Osteoblast (primary cell): Measurements from ENCODE around the gene MRPL12. TPM values are rescaled to one million over a fixed set of nuclear protein-coding genes. Genes with fewer than 3 reads are reported as not detected.

Source experiments
- DNase-seq: peaks from one replicate; pipeline ENCODE4 v3.0.0; 2011; ENCODE audit warnings: low spot score, mixed read lengths; ENCODE audit not compliant: insufficient read length; ENCODE audit errors: missing footprints
- H2AFZ ChIP-seq: 2 replicates; pipeline ENCODE4 v1.6.0; 2011; ENCODE audit warnings: mild to moderate bottlenecking, low read length
- H3K27ac ChIP-seq: 2 replicates; pipeline ENCODE4 v1.5.1; 2011; ENCODE audit warnings: mild to moderate bottlenecking, low read depth, low read length, moderate library complexity
- H3K27me3 ChIP-seq: 2 replicates; pipeline ENCODE4 v1.6.0; 2012; ENCODE audit warnings: mild to moderate bottlenecking, control low read depth, inconsistent platforms, low read length, moderate library complexity; ENCODE audit not compliant: insufficient read depth
- H3K36me3 ChIP-seq: 2 replicates; pipeline ENCODE4 v1.5.1; 2011; ENCODE audit warnings: mild to moderate bottlenecking, low read length, control low read depth, moderate library complexity; ENCODE audit not compliant: insufficient read depth
- H3K4me1 ChIP-seq: 2 replicates; pipeline ENCODE4 v1.5.1; 2011; ENCODE audit warnings: mild to moderate bottlenecking, low read length, control low read depth, moderate library complexity; ENCODE audit not compliant: insufficient read depth
- H3K4me2 ChIP-seq: 2 replicates; pipeline ENCODE4 v1.6.0; 2011; ENCODE audit warnings: mild to moderate bottlenecking, low read length; ENCODE audit not compliant: insufficient read depth
- H3K4me3 ChIP-seq: fragments of 200-600 bp; sonication (generic); 3 replicates; pipeline ENCODE4 v1.5.1; 2012; ENCODE audit warnings: mild to moderate bottlenecking, low read length, inconsistent platforms; ENCODE audit not compliant: insufficient read depth
- H3K79me2 ChIP-seq: 2 replicates; pipeline ENCODE4 v1.6.0; 2012; ENCODE audit warnings: mild to moderate bottlenecking, low read length, control low read depth, inconsistent platforms; ENCODE audit not compliant: insufficient read depth
- H3K9me3 ChIP-seq: 2 replicates; pipeline ENCODE4 v1.5.1; 2011; ENCODE audit warnings: low read depth, low read length, control low read depth
- H4K20me1 ChIP-seq: 2 replicates; pipeline ENCODE4 v1.6.0; 2012; ENCODE audit warnings: mild to moderate bottlenecking, low read length, control low read depth; ENCODE audit not compliant: insufficient read depth
- total RNA-seq: library from RNA; depleted of rRNA; stranded (reverse); fragments of >200 nt; gene quantifications from 2 replicates; pipeline ENCODE4 v1.2.3, GENCODE V29; 2012
- TF ChIP-seq, protein P1 (sequence below): IDR thresholded peaks from 2 replicates; pipeline ENCODE4 v1.5.1; 2011; ENCODE audit warnings: mild to moderate bottlenecking, low read depth, low read length, moderate library complexity; ENCODE audit errors: extremely low read depth

The MRPL12 gene
- total RNA-seq, 1 donor: 6.2 TPM

DNA sequence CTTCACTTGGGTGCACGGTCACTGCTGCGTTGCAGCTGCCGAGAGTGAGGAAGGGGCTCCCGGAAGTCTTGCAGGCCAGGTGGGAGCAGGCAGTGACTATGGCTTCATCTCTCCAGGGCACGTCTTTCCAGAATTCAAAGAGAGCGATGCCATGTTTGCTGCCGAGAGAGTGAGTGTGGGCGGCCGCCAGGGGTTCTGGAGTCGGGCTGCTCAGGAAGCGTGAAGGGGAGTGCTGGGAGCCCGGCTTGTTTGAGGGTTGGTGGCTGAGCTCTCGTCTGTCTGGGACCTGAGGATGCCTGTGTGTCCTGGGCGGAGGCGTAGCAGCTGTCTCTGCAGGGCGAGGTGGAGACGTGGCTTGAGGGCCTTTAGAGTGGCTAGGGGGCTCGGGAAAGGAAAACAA is 13.1 kb upstream of the MRPL12 start:
- TF ChIP-seq, protein P1, sequence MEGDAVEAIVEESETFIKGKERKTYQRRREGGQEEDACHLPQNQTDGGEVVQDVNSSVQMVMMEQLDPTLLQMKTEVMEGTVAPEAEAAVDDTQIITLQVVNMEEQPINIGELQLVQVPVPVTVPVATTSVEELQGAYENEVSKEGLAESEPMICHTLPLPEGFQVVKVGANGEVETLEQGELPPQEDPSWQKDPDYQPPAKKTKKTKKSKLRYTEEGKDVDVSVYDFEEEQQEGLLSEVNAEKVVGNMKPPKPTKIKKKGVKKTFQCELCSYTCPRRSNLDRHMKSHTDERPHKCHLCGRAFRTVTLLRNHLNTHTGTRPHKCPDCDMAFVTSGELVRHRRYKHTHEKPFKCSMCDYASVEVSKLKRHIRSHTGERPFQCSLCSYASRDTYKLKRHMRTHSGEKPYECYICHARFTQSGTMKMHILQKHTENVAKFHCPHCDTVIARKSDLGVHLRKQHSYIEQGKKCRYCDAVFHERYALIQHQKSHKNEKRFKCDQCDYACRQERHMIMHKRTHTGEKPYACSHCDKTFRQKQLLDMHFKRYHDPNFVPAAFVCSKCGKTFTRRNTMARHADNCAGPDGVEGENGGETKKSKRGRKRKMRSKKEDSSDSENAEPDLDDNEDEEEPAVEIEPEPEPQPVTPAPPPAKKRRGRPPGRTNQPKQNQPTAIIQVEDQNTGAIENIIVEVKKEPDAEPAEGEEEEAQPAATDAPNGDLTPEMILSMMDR: no peak
- no peak overlapping the region for H2AFZ ChIP-seq
- no peaks in the 10 kb centered on the region for H3K9me3 ChIP-seq
- no peak overlapping the region for H3K4me3 ChIP-seq
- H3K79me2 ChIP-seq: peaks cover 92% of the 10 kb centered on the region
- no peak for DNase-seq
- no peaks in the 10 kb centered on the region for H3K27me3 ChIP-seq
- H3K36me3 ChIP-seq: peaks cover 91% of the 10 kb centered on the region
- no peak overlapping the region for H3K4me2 ChIP-seq
- H4K20me1 ChIP-seq: peaks cover 74% of the 10 kb centered on the region
- H3K4me1 ChIP-seq: peaks cover 6% of the 10 kb centered on the region
- H3K27ac ChIP-seq: no peak overlapping the region

DNA sequence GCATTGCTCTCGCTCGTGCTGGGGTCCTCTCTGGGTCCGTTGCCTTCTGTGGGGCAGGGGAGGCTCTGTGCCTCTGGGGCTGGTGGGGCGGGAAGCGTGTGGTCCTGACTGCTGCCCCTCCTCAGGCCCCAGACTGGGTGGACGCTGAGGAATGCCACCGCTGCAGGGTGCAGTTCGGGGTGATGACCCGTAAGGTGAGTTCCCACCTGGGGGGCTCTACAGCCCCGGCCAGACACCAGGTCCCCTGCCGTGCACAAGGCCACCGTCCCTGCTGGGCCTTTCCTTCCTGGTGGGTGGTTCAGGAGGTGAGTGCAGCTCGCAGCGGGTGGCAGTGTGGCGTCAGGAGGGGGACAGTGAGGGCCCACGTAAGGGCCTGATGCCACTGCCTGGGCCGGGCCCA is 12.6 kb upstream of the MRPL12 start:
- TF ChIP-seq, protein P1: no peak
- Histone ChIP-seq H3K4me2 (no peak overlapping the region), H3K27me3 (no peaks in the 10 kb centered on the region), H3K4me3 (no peak overlapping the region), H3K79me2 (peaks cover 92% of the 10 kb centered on the region), H3K4me1 (peaks cover 1% of the 10 kb centered on the region), H2AFZ (no peak overlapping the region), H3K27ac (no peak overlapping the region), H3K36me3 (peaks cover 91% of the 10 kb centered on the region), H4K20me1 (peaks cover 74% of the 10 kb centered on the region), H3K9me3 (no peaks in the 10 kb centered on the region)
- DNase-seq: peak; percentile 66

DNA sequence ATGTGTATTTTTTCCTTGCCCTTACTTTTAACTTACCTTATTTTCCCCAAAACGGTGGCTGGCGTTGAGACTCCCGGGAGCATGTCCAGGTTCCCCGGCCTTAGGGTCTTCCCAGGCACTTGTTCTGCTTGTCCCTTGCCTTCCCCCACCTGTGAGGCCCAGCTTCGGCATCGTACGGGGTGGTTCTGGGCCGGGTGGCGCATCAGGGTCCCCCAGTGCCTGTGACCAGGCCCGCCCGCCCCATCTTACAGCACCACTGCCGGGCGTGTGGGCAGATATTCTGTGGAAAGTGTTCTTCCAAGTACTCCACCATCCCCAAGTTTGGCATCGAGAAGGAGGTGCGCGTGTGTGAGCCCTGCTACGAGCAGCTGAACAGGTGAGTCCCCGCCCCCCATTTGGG is 12.0 kb upstream of the MRPL12 start:
- peaks cover 90% of the 10 kb centered on the region for H3K79me2 ChIP-seq
- H3K36me3 ChIP-seq: peaks cover 88% of the 10 kb centered on the region
- no peak overlapping the region for H2AFZ ChIP-seq

DNA sequence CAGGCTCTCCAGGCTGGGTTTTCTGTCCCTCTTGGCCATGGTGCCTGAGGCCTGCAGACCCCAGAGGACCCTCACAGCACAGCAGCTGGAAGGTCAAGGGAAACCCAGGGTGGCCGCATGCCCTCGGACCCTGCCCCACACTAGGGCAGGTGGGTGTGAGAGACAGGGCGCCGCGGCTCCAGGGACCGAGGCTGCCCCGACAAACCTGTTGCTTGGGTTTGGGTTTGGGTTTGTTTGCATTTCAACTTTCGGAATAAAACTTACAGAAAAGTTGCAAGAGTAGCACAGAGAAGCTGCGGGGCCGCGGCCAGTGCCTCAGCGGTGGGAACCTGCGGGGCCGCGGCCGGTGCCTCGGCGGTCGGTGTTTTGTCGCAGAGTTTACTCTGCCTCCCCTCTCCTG is 11.6 kb upstream of the MRPL12 start:
- H3K9me3 ChIP-seq: no peaks in the 10 kb centered on the region
- no peak for DNase-seq
- TF ChIP-seq, protein P1: no peak
- H4K20me1 ChIP-seq: peaks cover 65% of the 10 kb centered on the region
- peaks cover 88% of the 10 kb centered on the region for H3K36me3 ChIP-seq
- no peaks in the 10 kb centered on the region for H3K4me1 ChIP-seq
- H3K27me3 ChIP-seq: no peaks in the 10 kb centered on the region
- H3K4me2 ChIP-seq: no peak overlapping the region
- H3K79me2 ChIP-seq: peaks cover 90% of the 10 kb centered on the region
- no peak overlapping the region for H2AFZ ChIP-seq
- H3K27ac ChIP-seq: no peak overlapping the region
- H3K4me3 ChIP-seq: no peak overlapping the region

More for the DNA sequence above, 12.0 kb upstream of the MRPL12 start:
- DNase-seq: peak; percentile 68
- H3K4me1 ChIP-seq: no peaks in the 10 kb centered on the region
- no peak overlapping the region for H3K4me2 ChIP-seq
- no peak overlapping the region for H3K27ac ChIP-seq
- H3K4me3 ChIP-seq: no peak overlapping the region
- no peaks in the 10 kb centered on the region for H3K9me3 ChIP-seq
- no peaks in the 10 kb centered on the region for H3K27me3 ChIP-seq
- TF ChIP-seq, protein P1: no peak
- H4K20me1 ChIP-seq: peaks cover 69% of the 10 kb centered on the region
